Epithelial cell of proximal tubule (primary cell): ENCODE measurements around the gene PRND. TPM values are rescaled to one million over a fixed set of nuclear protein-coding genes. Genes with fewer than 3 reads are reported as not detected.

Source experiments
- DNase-seq: peaks from one replicate; pipeline ENCODE4 v3.0.0-alpha.2; 2011; ENCODE audit warnings: low read depth
- H3K4me3 ChIP-seq: 2 replicates; pipeline ENCODE4 v1.5.1; 2011; ENCODE audit warnings: low read depth, mild to moderate bottlenecking, low read length
- total RNA-seq: library from RNA; depleted of rRNA; stranded (reverse); fragments of >200 nt; gene quantifications from 2 replicates; pipeline ENCODE4 v1.2.3, GENCODE V29; 2015
- TF ChIP-seq, protein P1 (sequence below): conservative IDR thresholded peaks from 2 replicates; pipeline ENCODE4 v1.5.1; 2012; ENCODE audit warnings: low read depth, mild to moderate bottlenecking, low read length

The PRND gene
- total RNA-seq, 1 donor from 2014 or later = not detected

DNA sequence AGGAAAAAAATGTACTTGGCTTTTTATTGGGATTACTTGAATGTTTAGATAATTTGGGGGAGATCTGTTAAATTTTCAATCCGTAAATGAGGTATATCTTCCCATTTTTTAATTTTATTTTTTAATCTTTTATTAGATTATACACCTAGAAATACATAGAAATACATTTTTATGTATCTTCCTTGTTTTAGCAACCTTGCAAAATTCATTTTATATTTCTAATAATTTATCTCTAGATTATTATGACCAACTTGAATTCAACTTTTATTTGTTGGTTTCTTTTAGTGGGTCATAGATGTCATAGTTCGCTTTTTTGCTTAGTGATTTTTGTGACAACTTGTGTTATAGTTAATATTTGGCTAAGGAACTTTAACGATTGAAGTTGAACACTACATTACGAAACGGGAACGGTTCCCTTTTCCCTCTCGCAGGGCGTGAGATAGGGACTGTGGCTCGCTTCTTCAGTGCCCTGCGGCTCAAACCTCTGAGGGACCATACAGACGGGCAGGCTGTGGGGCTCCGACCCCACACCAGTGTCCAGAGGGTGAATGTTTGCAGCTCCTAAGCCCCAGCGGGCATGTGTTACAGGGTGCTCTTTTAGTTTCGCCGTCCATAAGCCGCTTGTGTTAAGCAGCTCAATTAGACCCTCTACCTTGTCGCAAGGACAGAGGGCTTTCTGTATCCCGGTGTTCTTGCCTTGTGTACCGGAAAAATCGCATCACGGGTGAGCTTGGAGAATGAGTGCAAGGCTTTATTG, 53.8 kb downstream of the PRND start:
- H3K4me3 ChIP-seq = no peak overlapping the region
- TF ChIP-seq, protein P1, sequence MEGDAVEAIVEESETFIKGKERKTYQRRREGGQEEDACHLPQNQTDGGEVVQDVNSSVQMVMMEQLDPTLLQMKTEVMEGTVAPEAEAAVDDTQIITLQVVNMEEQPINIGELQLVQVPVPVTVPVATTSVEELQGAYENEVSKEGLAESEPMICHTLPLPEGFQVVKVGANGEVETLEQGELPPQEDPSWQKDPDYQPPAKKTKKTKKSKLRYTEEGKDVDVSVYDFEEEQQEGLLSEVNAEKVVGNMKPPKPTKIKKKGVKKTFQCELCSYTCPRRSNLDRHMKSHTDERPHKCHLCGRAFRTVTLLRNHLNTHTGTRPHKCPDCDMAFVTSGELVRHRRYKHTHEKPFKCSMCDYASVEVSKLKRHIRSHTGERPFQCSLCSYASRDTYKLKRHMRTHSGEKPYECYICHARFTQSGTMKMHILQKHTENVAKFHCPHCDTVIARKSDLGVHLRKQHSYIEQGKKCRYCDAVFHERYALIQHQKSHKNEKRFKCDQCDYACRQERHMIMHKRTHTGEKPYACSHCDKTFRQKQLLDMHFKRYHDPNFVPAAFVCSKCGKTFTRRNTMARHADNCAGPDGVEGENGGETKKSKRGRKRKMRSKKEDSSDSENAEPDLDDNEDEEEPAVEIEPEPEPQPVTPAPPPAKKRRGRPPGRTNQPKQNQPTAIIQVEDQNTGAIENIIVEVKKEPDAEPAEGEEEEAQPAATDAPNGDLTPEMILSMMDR = no peak
- no peak for DNase-seq

DNA sequence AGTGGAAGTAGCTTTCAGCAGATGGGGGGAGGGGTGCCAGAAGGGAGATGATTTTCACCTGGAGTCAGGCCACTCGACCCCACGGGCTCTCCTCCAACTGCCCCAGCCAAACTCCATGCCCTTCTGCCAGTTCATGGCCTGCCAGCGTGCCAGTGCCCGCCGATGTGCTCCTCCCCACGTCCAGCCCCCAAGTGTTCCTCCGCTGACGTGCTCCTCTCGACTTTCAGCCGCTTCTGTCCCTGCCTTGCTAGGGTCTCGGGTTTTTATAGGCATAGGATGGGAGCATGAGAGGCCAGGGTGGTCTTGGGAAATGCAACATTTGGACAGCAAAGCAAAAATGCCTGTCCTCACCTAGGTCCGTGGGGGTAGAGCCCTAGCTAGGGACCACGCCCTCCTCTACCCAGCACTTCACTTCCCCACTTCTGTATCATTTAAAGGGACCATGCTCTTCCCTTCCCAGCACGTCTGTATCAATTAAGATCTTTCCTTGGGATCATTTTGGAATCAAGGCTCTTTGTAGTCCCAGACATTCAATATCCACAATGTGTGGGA, 54.4 kb downstream of the PRND start:
- TF ChIP-seq, protein P1 = no peak
- no peak overlapping the region for H3K4me3 ChIP-seq
- no peak for DNase-seq

Other genes with a start within 250 kb of the PRND start
- 55.0 and 60.2 TPM in 2 replicates for gene PRNP, start 35.5 kb upstream of the PRND start, total RNA-seq
- gene RASSF2, start 101.7 kb downstream of the PRND start, total RNA-seq = 6.5 and 15.8 TPM in 2 replicates